Ovary (tissue), 9 donors: ENCODE results near the gene ABCA13. TPM values are rescaled to one million over a fixed set of nuclear protein-coding genes. Genes with fewer than 3 reads are reported as not detected.

Experiments used
- DNase-seq, 5 donors: peaks; one replicate each; pipeline ENCODE4 v3.0.0-alpha.2; 2019 to 2020
- H3K27ac ChIP-seq, 2 donors: fragments of 200-600 bp; one replicate each; pipeline versions ENCODE4 v1.5.1 to v1.8.0; 2019 to 2022
- H3K27me3 ChIP-seq: fragments of 200-600 bp; one replicate; pipeline ENCODE4 v1.8.0; 2022
- H3K36me3 ChIP-seq: fragments of 200-600 bp; sonication (generic); one replicate; pipeline ENCODE4 v1.5.1; 2019
- H3K4me1 ChIP-seq: one replicate; pipeline ENCODE4 v1.8.1; 2013; ENCODE audit warnings: mild to moderate bottlenecking, moderate library complexity; ENCODE audit not compliant: insufficient read depth
- H3K4me3 ChIP-seq: fragments of 200-600 bp; sonication (generic); one replicate; pipeline ENCODE4 v1.5.1; 2017
- H3K9me3 ChIP-seq, 2 donors: fragments of 200-600 bp in 1 of 2; sonication (generic) in 1 of 2; one replicate each; pipeline versions ENCODE4 v1.5.1 to v1.8.1; 2013 to 2019; ENCODE audit warnings: mild to moderate bottlenecking in 1 of 2, moderate library complexity in 1 of 2
- EP300 ChIP-seq: sonication (generic); formaldehyde crosslinking; IDR thresholded peaks from one replicate; pipeline ENCODE4 v1.6.1; 2017; ENCODE audit warnings: antibody characterized with exemption
- POLR2A ChIP-seq: fragments of 450-650 bp; IDR thresholded peaks from one replicate; pipeline ENCODE4 v1.6.1; 2017; ENCODE audit warnings: antibody characterized with exemption, mild to moderate bottlenecking, moderate library complexity
- WGBS, 3 donors: extraction: QIAGEN DNeasy Blood & Tissue Kit in 1 of 3; methylation state at CpG; one replicate each; pipeline versions ENCODE4 v1.1.5 to v1.1.7; 2013 to 2017; 5-methylcytosine and 5-hydroxymethylcytosine counted together
- intact Hi-C, 4 donors: fragments of 100-400 bp; cut with DNase I; formaldehyde crosslinking; loops; one replicate each; pipeline versions ENCODE4 v1.11.0 to v1.15.1; 2022 to 2023
- polyA plus RNA-seq, 2 donors: library from polyadenylated mRNA; stranded (reverse); fragments of 200-250 nt in 1 of 2; fragments of 350-450 nt in 1 of 2; fragmentation: Illumina TruSeq in 1 of 2; extraction: RNeasy Lipid Tissue Mini Kit (QIAGEN cat#74804) in 1 of 2; gene quantifications; one replicate each; pipeline ENCODE4 v1.2.3, GENCODE V29; 2013 to 2014
- total RNA-seq, 7 donors: library from RNA; depleted of rRNA in 2 of 7; stranded (reverse); fragments of >200 nt in 2 of 7; fragmentation: NEBNext Ultra II Directional in 3 of 7; extraction: Animal tissue kit (Norgen Biotek cat#: 25700) in 3 of 7; gene quantifications; one replicate each; pipeline versions ENCODE4 v1.1.0 to v1.2.4, GENCODE V29; 2016 to 2023
- TF ChIP-seq, protein P1 (sequence below), 3 donors: fragments of 450-650 bp in 2 of 3; fragments of 200-600 bp in 1 of 3; IDR thresholded peaks; one replicate each; pipeline versions ENCODE4 v1.5.1 to v1.8.0; 2016 to 2022; ENCODE audit warnings: antibody characterized with exemption in 3 of 3, mild to moderate bottlenecking in 1 of 3
- donor health status: DM: no; HTN: no; CAD: no; lungs with moderate emphysema.
- donor health status: DM: no; HTN: no; CAD: no.
- donor health status: Bipolar disorder and iron deficiency.
- donor health status: DM: yes; HTN: yes; CAD: no.
- donor health status: DM: no; HTN: no; CAD: no.
- donor health status: DM: yes; HTN: yes; CAD: no.

The ABCA13 gene
- total and polyA plus RNA-seq, 9 donors: 0.02 to 4.1 (median 0.20) TPM

DNA sequence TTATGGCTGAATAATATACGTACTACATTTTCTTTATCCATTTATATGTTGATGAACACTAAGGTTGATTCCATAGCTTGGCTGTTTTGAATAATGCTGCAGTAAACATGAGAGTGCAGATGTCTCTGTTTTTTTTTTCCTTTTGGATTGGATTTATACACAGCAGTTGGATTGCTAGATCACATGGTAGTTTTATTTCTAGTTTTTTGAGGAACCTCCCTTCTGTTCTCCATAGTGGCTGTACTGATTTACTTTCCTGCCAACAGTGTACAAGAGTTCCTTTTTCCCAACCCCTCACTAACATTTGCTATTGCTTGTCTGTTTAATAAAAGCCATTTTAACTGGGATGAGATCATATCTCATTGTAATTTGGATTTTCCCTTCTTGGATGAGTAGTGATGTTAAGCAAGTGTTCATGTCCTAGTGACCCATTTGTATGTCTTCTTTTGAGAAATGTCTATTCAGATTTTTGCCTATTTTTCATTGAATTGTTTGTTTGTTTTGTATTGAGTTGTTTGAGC, 36.0 kb downstream of the ABCA13 start:
- intact Hi-C loops: no loop called here
- 77 to 86% (median 79%) methylated on average over 1 of the region's 1 CpG for WGBS, 3 donors
- no peak for TF ChIP-seq EP300
- TF ChIP-seq, protein P1, sequence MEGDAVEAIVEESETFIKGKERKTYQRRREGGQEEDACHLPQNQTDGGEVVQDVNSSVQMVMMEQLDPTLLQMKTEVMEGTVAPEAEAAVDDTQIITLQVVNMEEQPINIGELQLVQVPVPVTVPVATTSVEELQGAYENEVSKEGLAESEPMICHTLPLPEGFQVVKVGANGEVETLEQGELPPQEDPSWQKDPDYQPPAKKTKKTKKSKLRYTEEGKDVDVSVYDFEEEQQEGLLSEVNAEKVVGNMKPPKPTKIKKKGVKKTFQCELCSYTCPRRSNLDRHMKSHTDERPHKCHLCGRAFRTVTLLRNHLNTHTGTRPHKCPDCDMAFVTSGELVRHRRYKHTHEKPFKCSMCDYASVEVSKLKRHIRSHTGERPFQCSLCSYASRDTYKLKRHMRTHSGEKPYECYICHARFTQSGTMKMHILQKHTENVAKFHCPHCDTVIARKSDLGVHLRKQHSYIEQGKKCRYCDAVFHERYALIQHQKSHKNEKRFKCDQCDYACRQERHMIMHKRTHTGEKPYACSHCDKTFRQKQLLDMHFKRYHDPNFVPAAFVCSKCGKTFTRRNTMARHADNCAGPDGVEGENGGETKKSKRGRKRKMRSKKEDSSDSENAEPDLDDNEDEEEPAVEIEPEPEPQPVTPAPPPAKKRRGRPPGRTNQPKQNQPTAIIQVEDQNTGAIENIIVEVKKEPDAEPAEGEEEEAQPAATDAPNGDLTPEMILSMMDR (IDR thresholded peaks at IDR 0.05): no peak
- no peak for TF ChIP-seq POLR2A
- H3K9me3 ChIP-seq: no peaks in the 10 kb centered on the region
- H3K27ac ChIP-seq: no peak overlapping the region
- H3K4me1 ChIP-seq: no peaks in the 10 kb centered on the region
- no peak for DNase-seq
- no peak overlapping the region for H3K4me3 ChIP-seq
- H3K27me3 ChIP-seq: no peaks in the 10 kb centered on the region
- no peaks in the 10 kb centered on the region for H3K36me3 ChIP-seq

DNA sequence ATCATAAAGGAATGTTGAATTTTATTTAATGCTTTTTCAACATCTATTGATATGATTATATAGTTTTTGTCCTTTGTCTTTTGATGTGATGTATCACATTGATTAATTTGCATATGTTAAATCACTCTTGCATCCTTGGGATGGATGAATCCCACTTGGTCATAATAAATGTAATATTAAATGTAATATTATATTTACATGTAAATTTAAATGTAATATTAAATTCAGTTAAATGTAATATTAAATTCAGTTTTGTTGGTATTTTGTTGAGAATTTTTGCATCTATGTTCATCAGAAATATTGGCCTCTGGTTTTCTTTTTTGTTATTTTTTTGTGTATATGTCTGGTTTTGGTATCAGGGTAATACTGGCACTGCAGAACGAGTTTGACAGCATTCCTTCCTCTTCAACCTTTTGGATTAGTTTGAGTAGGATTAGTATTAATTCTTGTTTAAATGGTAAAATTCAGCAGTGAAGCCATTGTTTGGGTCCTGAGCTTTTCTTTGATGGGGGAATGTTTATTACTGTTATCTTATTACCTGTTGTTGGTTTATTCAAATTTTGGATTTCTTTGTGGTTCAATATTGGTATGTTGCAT, 37.8 kb downstream of the ABCA13 start:
- TF ChIP-seq EP300: no peak
- TF ChIP-seq, protein P1 (IDR thresholded peaks at IDR 0.05): no peak
- TF ChIP-seq POLR2A: no peak
- Histone ChIP-seq H3K4me3 (no peak overlapping the region), H3K4me1 (no peaks in the 10 kb centered on the region), H3K27ac (no peak overlapping the region), H3K9me3 (no peaks in the 10 kb centered on the region), H3K27me3 (no peaks in the 10 kb centered on the region), H3K36me3 (no peaks in the 10 kb centered on the region)
- 63 to 86% (median 67%) methylated on average over 1 of the region's 1 CpG for WGBS, 3 donors
- intact Hi-C loops: no loop called here
- no peak for DNase-seq

DNA sequence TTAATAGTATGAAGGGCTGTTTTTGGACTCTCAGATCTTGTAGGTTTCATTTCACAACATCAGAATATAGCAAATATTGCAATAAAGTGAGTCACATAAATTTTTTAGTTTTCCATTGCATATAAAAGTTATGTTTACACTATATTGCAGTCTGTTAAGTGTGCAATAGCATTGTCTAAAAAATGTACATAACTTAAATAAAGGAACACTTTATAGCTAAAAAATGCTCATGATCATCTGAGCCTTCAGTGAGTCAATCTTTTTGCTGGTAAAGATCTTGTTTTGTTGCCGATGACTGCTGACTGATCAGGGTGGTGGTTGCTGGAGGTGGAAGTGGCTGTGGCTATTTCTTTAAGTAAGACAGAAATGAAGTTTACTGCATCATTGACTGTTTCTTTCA, 42.0 kb downstream of the ABCA13 start:
- no peak overlapping the region for H3K4me3 ChIP-seq
- intact Hi-C loops: no loop called here
- no peaks in the 10 kb centered on the region for H3K4me1 ChIP-seq
- 90 to 91% (median 91%) methylated on average over 1 of the region's 1 CpG for WGBS, 3 donors
- TF ChIP-seq POLR2A (no peak), EP300 (no peak)
- TF ChIP-seq, protein P1 (IDR thresholded peaks at IDR 0.05): no peak
- no peaks in the 10 kb centered on the region for H3K9me3 ChIP-seq
- H3K27me3 ChIP-seq: no peaks in the 10 kb centered on the region
- H3K36me3 ChIP-seq: no peaks in the 10 kb centered on the region
- DNase-seq: no peak
- H3K27ac ChIP-seq: no peak overlapping the region

DNA sequence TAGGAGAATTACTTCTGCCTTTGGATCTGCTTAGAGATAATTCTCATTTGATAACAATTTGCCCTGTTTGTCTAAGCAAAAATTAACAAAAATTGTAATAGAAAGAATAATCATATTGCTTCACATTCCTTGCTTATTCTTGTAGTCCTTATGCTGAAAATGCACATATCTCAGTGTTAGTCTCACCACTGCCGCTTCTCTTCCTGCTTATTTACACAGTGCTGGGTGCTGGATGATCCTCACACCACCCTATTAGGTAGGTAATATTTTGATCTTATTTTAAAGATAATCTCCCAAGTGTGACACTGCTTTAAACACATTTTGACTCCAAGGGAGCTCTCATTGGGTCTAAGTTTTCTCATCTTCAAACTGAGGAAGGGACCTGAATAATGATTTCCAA, 46.0 kb downstream of the ABCA13 start:
- Histone ChIP-seq H3K27ac (no peak overlapping the region), H3K36me3 (no peaks in the 10 kb centered on the region), H3K27me3 (no peaks in the 10 kb centered on the region), H3K9me3 (no peaks in the 10 kb centered on the region), H3K4me1 (no peaks in the 10 kb centered on the region), H3K4me3 (no peak overlapping the region)
- intact Hi-C loops: no loop called here
- 91 to 95% (median 95%) methylated on average over 1 of the region's 1 CpG for WGBS, 3 donors
- TF ChIP-seq POLR2A (no peak), EP300 (no peak)
- TF ChIP-seq, protein P1 (IDR thresholded peaks at IDR 0.05): no peak
- DNase-seq: no peak
